H1 (cell line): Measurements from ENCODE around the gene BNC2. TPM values are rescaled to one million over a fixed set of nuclear protein-coding genes. Genes with fewer than 3 reads are reported as not detected.

Experiments used
- CTCF ChIA-PET: fragments of 300-600 bp; sonication (Branson Sonifier 250); formaldehyde crosslinking; loops from one replicate; lab custom pipeline; 2021; ENCODE audit not compliant: partially characterized antibody; lab: Charles Lee
- POLR2A ChIA-PET: fragments of 300-600 bp; sonication (Branson Sonifier 250); formaldehyde crosslinking; loops from one replicate; lab custom pipeline; 2021; ENCODE audit warnings: inconsistent platforms; ENCODE audit not compliant: partially characterized antibody; lab: Charles Lee
- DNase-seq, 2 experiments: peaks; one replicate each; pipeline versions ENCODE4 v3.0.0 to v3.0.0-alpha.2; 2010 to 2022; ENCODE audit warnings: low spot score in 2 of 2, low read depth in 1 of 2, mixed read lengths in 1 of 2
- FAIRE-seq: peaks from 2 replicates; lab custom pipeline; 2011; peaks lifted over from hg19 to GRCh38; lab: Jason Lieb, UNC
- H2AFZ ChIP-seq: 2 replicates; pipeline ENCODE4 v1.8.1; 2012; ENCODE audit warnings: low read length, inconsistent platforms
- H2AK5ac ChIP-seq: 2 replicates; pipeline ENCODE4 v1.6.1; 2013; ENCODE audit warnings: low read depth, low read length
- H2BK120ac ChIP-seq: replicated peaks from 2 replicates; pipeline ENCODE3; 2013; ENCODE audit warnings: low read depth, low read length, inconsistent platforms
- H2BK12ac ChIP-seq: 2 replicates; pipeline ENCODE4 v1.6.1; 2013; ENCODE audit warnings: low read depth, low read length
- H2BK15ac ChIP-seq: 2 replicates; pipeline ENCODE4 v1.6.1; 2013; ENCODE audit warnings: low read length
- H2BK20ac ChIP-seq: 2 replicates; pipeline ENCODE4 v1.6.1; 2013; ENCODE audit warnings: low read length
- H2BK5ac ChIP-seq: 2 replicates; pipeline ENCODE4 v1.6.1; 2013; ENCODE audit warnings: low read depth, low read length
- H3K14ac ChIP-seq: 2 replicates; pipeline ENCODE4 v1.6.1; 2013; ENCODE audit warnings: inconsistent platforms; ENCODE audit not compliant: insufficient read length
- H3K18ac ChIP-seq: 2 replicates; pipeline ENCODE4 v1.6.1; 2013; ENCODE audit warnings: low read length; ENCODE audit errors: extremely low read depth
- H3K23ac ChIP-seq: 2 replicates; pipeline ENCODE4 v1.6.1; 2013; ENCODE audit warnings: inconsistent platforms; ENCODE audit not compliant: insufficient read length
- H3K23me2 ChIP-seq: 2 replicates; pipeline ENCODE4 v1.6.1; 2013; ENCODE audit warnings: low read depth, low read length
- H3K27ac ChIP-seq: 2 replicates; pipeline ENCODE4 v1.6.1; 2011; ENCODE audit warnings: low read depth, low read length, inconsistent platforms
- H3K27me3 ChIP-seq, 4 experiments: replicated peaks in 1 of 4; 1 replicate in 1 of 4; 2 replicates in 3 of 4; pipeline versions ENCODE4 v1.6.1 to v1.8.1; 2011 to 2013; ENCODE audit warnings: low read length in 3 of 4, mild to moderate bottlenecking in 3 of 4, inconsistent platforms in 2 of 4, mixed read lengths in 2 of 4, moderate library complexity in 1 of 4; ENCODE audit not compliant: control insufficient read depth in 3 of 4, insufficient read depth in 3 of 4; ENCODE audit errors: extremely low read depth in 1 of 4
- H3K36me3 ChIP-seq, 4 experiments: 2 replicates each; pipeline versions ENCODE4 v1.6.1 to v1.8.1; 2011 to 2013; ENCODE audit warnings: mild to moderate bottlenecking in 4 of 4, low read length in 3 of 4, moderate library complexity in 2 of 4, control low read depth in 1 of 4, inconsistent platforms in 1 of 4; ENCODE audit not compliant: insufficient read depth in 4 of 4, control insufficient read depth in 2 of 4
- H3K4ac ChIP-seq: replicated peaks from 2 replicates; pipeline ENCODE3; 2013; ENCODE audit warnings: low read length, low read depth, mixed read lengths, inconsistent platforms; ENCODE audit not compliant: insufficient read length
- H3K4me1 ChIP-seq, 4 experiments: replicated peaks in 1 of 4; 1 replicate in 1 of 4; 2 replicates in 3 of 4; pipeline versions ENCODE4 v1.6.1 to v1.8.1; 2011 to 2013; ENCODE audit warnings: low read length in 3 of 4, inconsistent platforms in 2 of 4, mixed read lengths in 1 of 4; ENCODE audit not compliant: insufficient read depth in 4 of 4, control insufficient read depth in 3 of 4
- H3K4me2 ChIP-seq, 2 experiments: 2 replicates each; pipeline versions ENCODE4 v1.6.1 to v1.8.1; 2011 to 2013; ENCODE audit warnings: low read depth in 2 of 2, low read length in 2 of 2, control low read depth in 1 of 2, inconsistent platforms in 1 of 2, mild to moderate bottlenecking in 1 of 2; ENCODE audit not compliant: insufficient read depth in 1 of 2
- H3K4me3 ChIP-seq, 4 experiments: fragments of 200-600, 300-600 bp in 1 of 4; sonication (generic), shearing (Covaris generic), sonication (Bioruptor Twin) in 1 of 4; 2 replicates each; pipeline versions ENCODE4 v1.5.1 to v1.8.1; 2011 to 2016; ENCODE audit warnings: low read length in 4 of 4, low read depth in 3 of 4, control low read depth in 2 of 4, inconsistent platforms in 2 of 4, mild to moderate bottlenecking in 2 of 4, mixed read lengths in 1 of 4, moderate library complexity in 1 of 4; ENCODE audit not compliant: insufficient read depth in 2 of 4; ENCODE audit errors: extremely low read depth in 1 of 4
- H3K56ac ChIP-seq: replicated peaks from 2 replicates; pipeline ENCODE3; 2013; ENCODE audit warnings: low read depth, mild to moderate bottlenecking, mixed read lengths, low read length, inconsistent platforms; ENCODE audit not compliant: insufficient read length
- H3K79me1 ChIP-seq: 2 replicates; pipeline ENCODE4 v1.6.1; 2013; ENCODE audit warnings: low read depth, low read length, control low read depth
- H3K79me2 ChIP-seq, 2 experiments: 2 replicates each; pipeline versions ENCODE4 v1.6.1 to v1.8.1; 2012 to 2013; ENCODE audit warnings: low read length in 2 of 2, mild to moderate bottlenecking in 2 of 2, inconsistent platforms in 1 of 2; ENCODE audit not compliant: insufficient read depth in 2 of 2, control insufficient read depth in 1 of 2
- H3K9ac ChIP-seq, 4 experiments: replicated peaks in 1 of 4; 1 replicate in 1 of 4; 2 replicates in 3 of 4; pipeline versions ENCODE4 v1.6.1 to v1.8.1; 2011 to 2013; ENCODE audit warnings: low read depth in 3 of 4, low read length in 3 of 4, control low read depth in 2 of 4, mild to moderate bottlenecking in 2 of 4, moderate library complexity in 2 of 4, inconsistent platforms in 1 of 4; ENCODE audit errors: extremely low read depth in 1 of 4
- H3K9me3 ChIP-seq, 2 experiments: 2 replicates each; pipeline versions ENCODE4 v1.6.1 to v1.8.1; 2012 to 2013; ENCODE audit warnings: mild to moderate bottlenecking in 2 of 2, moderate library complexity in 2 of 2, control low read depth in 1 of 2, inconsistent platforms in 1 of 2, low read depth in 1 of 2, low read length in 1 of 2, mixed read lengths in 1 of 2; ENCODE audit not compliant: insufficient read depth in 2 of 2
- H4K20me1 ChIP-seq, 2 experiments: replicated peaks in 1 of 2; 2 replicates each; pipeline versions ENCODE3 to v1.8.1; 2011 to 2013; ENCODE audit warnings: inconsistent platforms in 2 of 2, low read length in 2 of 2, mild to moderate bottlenecking in 1 of 2; ENCODE audit not compliant: insufficient read depth in 2 of 2, control insufficient read depth in 1 of 2
- H4K5ac ChIP-seq: 2 replicates; pipeline ENCODE4 v1.6.1; 2013; ENCODE audit warnings: low read length, low read depth, mixed read lengths, inconsistent platforms; ENCODE audit not compliant: insufficient read length
- H4K8ac ChIP-seq: 2 replicates; pipeline ENCODE4 v1.8.0; 2013; ENCODE audit warnings: mild to moderate bottlenecking, moderate library complexity, low read length, inconsistent platforms; ENCODE audit not compliant: insufficient read depth; ENCODE audit errors: extremely low read depth
- H4K91ac ChIP-seq: replicated peaks from 2 replicates; pipeline ENCODE3; 2013; ENCODE audit warnings: low read length, mixed read lengths, inconsistent platforms; ENCODE audit not compliant: insufficient read length
- HDAC2 ChIP-seq, 2 experiments: fragments of 300-600 bp in 1 of 2; sonication (generic) in 1 of 2; IDR thresholded peaks; 2 replicates each; pipeline ENCODE4 v1.6.1; 2011 to 2012; ENCODE audit warnings: low read depth in 2 of 2, low read length in 2 of 2, mild to moderate bottlenecking in 2 of 2, moderate library complexity in 2 of 2, borderline replicate concordance in 1 of 2, inconsistent platforms in 1 of 2
- JUND ChIP-seq: IDR thresholded peaks from 2 replicates; pipeline ENCODE4 v1.6.1; 2011; ENCODE audit warnings: mild to moderate bottlenecking, improper control_type of control experiment, low read length
- KDM1A ChIP-seq: fragments of 200-600, 300-600 bp; sonication (generic); IDR thresholded peaks from 2 replicates; pipeline ENCODE4 v1.7.1; 2016; ENCODE audit warnings: mild to moderate bottlenecking, low read length, borderline replicate concordance
- KDM4A ChIP-seq: IDR thresholded peaks from one replicate; pipeline ENCODE4 v1.7.1; 2012; ENCODE audit warnings: low read depth, mild to moderate bottlenecking, moderate library complexity, low read length, inconsistent platforms; ENCODE audit not compliant: severe bottlenecking
- MAX ChIP-seq: IDR thresholded peaks from 2 replicates; pipeline ENCODE4 v1.6.1; 2012; ENCODE audit warnings: inconsistent platforms
- NRF1 ChIP-seq: IDR thresholded peaks from 2 replicates; pipeline ENCODE4 v1.6.1; 2011; ENCODE audit warnings: mild to moderate bottlenecking, low read depth, low read length, improper control_type of control experiment
- POLR2AphosphoS5 ChIP-seq: IDR thresholded peaks from 2 replicates; pipeline ENCODE4 v1.6.1; 2011; ENCODE audit warnings: low read depth, low read length
- RBBP5 ChIP-seq: IDR thresholded peaks from 2 replicates; pipeline ENCODE4 v1.7.1; 2012; ENCODE audit warnings: low read depth, mild to moderate bottlenecking, inconsistent platforms, low read length, moderate library complexity, borderline replicate concordance
- SIX5 ChIP-seq: IDR thresholded peaks from 2 replicates; pipeline ENCODE4 v1.6.1; 2011; ENCODE audit warnings: mild to moderate bottlenecking, low read depth, low read length
- SRF ChIP-seq: IDR thresholded peaks from 2 replicates; pipeline ENCODE4 v1.6.1; 2011; ENCODE audit warnings: mild to moderate bottlenecking, low read depth, low read length, moderate library complexity
- SUZ12 ChIP-seq: fragments of 200-600 bp; sonication (generic); IDR thresholded peaks from 2 replicates; pipeline ENCODE4 v1.6.1; 2012; ENCODE audit warnings: mild to moderate bottlenecking, inconsistent platforms, low read length, moderate library complexity, mixed read lengths
- TAF7 ChIP-seq: optimal IDR thresholded peaks from 2 replicates; pipeline ENCODE3; 2011; ENCODE audit warnings: low read depth, mild to moderate bottlenecking, inconsistent platforms, low read length, moderate library complexity, borderline replicate concordance
- TBP ChIP-seq: IDR thresholded peaks from 2 replicates; pipeline ENCODE4 v1.6.1; 2011; ENCODE audit warnings: low read depth, low read length, improper control_type of control experiment
- TCF12 ChIP-seq: IDR thresholded peaks from 2 replicates; pipeline ENCODE4 v1.6.1; 2011; ENCODE audit warnings: low read depth, mild to moderate bottlenecking, low read length
- WGBS, 2 experiments: shearing (Covaris generic) in 1 of 2; methylation state at CpG; one replicate each; pipeline versions ENCODE4 v1.1.6 to v1.1.7; 2013 to 2015; ENCODE audit warnings: low lambda C conversion rate in 2 of 2, mixed read lengths in 2 of 2, inconsistent platforms in 1 of 2, low coverage in 1 of 2, missing lambda C conversion rate in 1 of 2; ENCODE audit not compliant: insufficient replicate concordance in 2 of 2, insufficient coverage in 1 of 2, insufficient read length in 1 of 2; ENCODE audit errors: extremely low coverage in 1 of 2, missing lambda C conversion rate in 1 of 2; 5-methylcytosine and 5-hydroxymethylcytosine counted together
- polyA plus RNA-seq, 7 experiments: library from polyadenylated mRNA; depleted of rRNA in 3 of 7; stranded (reverse) in 5 of 7; unstranded in 2 of 7; fragments of >200 nt in 5 of 7; fragments of 200-250 nt in 2 of 7; gene quantifications; 1 replicate in 5 of 7; 2 replicates in 1 of 7; 4 replicates in 1 of 7; pipeline versions ENCODE4 v1.2.1 to v1.2.3, GENCODE V29; 2011 to 2013; ENCODE audit warnings: missing spikeins in 2 of 7, mixed read lengths in 2 of 7
- total RNA-seq: library from RNA; stranded (reverse); fragmentation: NEBNext Ultra II Directional; extraction: Animal tissue kit (Norgen Biotek cat#: 25700); gene quantifications from 2 replicates; pipeline ENCODE4 v1.2.1, GENCODE V29; 2021

Gene BNC2
- total and polyA plus RNA-seq, 2 of the 8 experiments (the other 6 are each of a cell fraction or from before 2014, with no cell fraction given) = 16.0 to 26.8 TPM

GRCh38 chr9:16563446-16563845 is 307.0 kb downstream of the BNC2 start:
- Histone ChIP-seq H3K4ac (no peak overlapping the region), H4K20me1 (no peaks in the 10 kb centered on the region), H3K56ac (no peak overlapping the region), H2BK15ac (no peak overlapping the region), H4K5ac (no peak overlapping the region), H4K91ac (no peak overlapping the region), H3K14ac (no peak overlapping the region), H3K4me2 (no peak overlapping the region), H3K23ac (no peak overlapping the region), H3K4me1 (peaks cover 0 to 4% (median 0%) of the 10 kb centered on the region in 4 experiments; a peak in 1 of 7 replicates), H2AK5ac (no peak overlapping the region), H3K9ac (no peak overlapping the region), H3K36me3 (no peaks in the 10 kb centered on the region), H2BK12ac (no peak overlapping the region), H2BK120ac (no peak overlapping the region), H3K79me1 (no peaks in the 10 kb centered on the region), H2BK20ac (no peak overlapping the region), H4K8ac (no peak overlapping the region), H3K79me2 (no peaks in the 10 kb centered on the region), H2BK5ac (no peak overlapping the region)
- 93% methylated on average over 2 of the region's 2 CpGs; no CpG with 5 or more reads in 1 of the 2 experiments for WGBS, 2 experiments
- DNase-seq (no peak), FAIRE-seq (no peak)
- ChIA-PET POLR2A (no interaction called here), CTCF (interaction anchor here (0.5 to 0.8 kb wide), 2 partner anchors 354 to 847 kb away, joined by 3 read pairs; no protein-coding TSS in a partner anchor)
- TF ChIP-seq TBP = no peak
- TF ChIP-seq RBBP5 = no peak
- no peak for TF ChIP-seq MAX
- TF ChIP-seq HDAC2 (IDR thresholded peaks at IDR 0.05; ENCODE audit: borderline replicate concordance in 1 of 2, low read depth in 2 of 2, low read length in 2 of 2) = no peak
- TF ChIP-seq SUZ12 = no peak
- no peak for TF ChIP-seq TCF12
- no peak for TF ChIP-seq TAF7
- no peak for TF ChIP-seq SRF
- TF ChIP-seq JUND = no peak
- no peak for TF ChIP-seq POLR2AphosphoS5
- no peak for TF ChIP-seq KDM1A
- TF ChIP-seq SIX5 = no peak
- TF ChIP-seq NRF1 = no peak
- no peak for TF ChIP-seq KDM4A
- TF ChIP-seq, all 59 proteins: peak for 0
- H3K27me3 ChIP-seq = no peaks in the 10 kb centered on the region
- H3K23me2 ChIP-seq = no peaks in the 10 kb centered on the region
- no peak overlapping the region for H3K18ac ChIP-seq
- H3K27ac ChIP-seq = no peak overlapping the region
- H3K4me3 ChIP-seq = no peak overlapping the region
- no peaks in the 10 kb centered on the region for H3K9me3 ChIP-seq
- H2AFZ ChIP-seq = no peak overlapping the region
